Glomerular visceral epithelial cell (primary cell): ENCODE results near the gene GOLGA6B.
A peak's percentile ranks its signal among the peaks of the same experiment; 100 is the strongest.
"Not testable (repeated sequence)": the region's sequence is repeated elsewhere in the genome, so short reads cannot be mapped to it uniquely, and the experiment has no call there.

ENCODE experiments used
- DNase-seq: peaks from one replicate; pipeline ENCODE4 v3.0.0-alpha.2; 2016; ENCODE audit errors: extremely low spot score

The GOLGA6B gene, protein sequence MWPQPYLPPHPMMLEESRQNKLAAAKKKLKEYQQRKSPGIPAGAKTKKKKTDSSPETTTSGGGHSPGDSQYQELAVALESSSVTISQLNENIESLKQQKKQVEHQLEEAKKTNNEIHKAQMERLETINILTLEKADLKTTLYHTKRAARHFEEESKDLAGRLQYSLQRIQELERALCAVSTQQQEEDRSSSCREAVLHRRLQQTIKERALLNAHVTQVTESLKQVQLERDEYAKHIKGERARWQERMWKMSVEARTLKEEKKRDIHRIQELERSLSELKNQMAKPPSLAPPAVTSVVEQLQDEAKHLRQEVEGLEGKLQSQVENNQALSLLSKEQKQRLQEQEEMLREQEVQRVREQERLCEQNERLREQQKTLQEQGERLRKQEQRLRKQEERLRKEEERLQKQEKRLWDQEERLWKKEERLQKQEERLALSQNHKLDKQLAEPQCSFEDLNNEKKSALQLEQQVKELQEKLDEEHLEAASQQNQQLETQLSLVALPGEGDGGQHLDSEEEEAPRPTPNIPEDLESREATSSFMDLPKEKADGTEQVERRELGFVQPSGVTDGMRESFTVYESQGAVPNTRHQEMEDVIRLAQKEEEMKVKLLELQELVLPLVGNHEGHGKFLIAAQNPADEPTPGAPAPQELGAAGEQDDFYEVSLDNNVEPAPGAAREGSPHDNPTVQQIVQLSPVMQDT

DNA sequence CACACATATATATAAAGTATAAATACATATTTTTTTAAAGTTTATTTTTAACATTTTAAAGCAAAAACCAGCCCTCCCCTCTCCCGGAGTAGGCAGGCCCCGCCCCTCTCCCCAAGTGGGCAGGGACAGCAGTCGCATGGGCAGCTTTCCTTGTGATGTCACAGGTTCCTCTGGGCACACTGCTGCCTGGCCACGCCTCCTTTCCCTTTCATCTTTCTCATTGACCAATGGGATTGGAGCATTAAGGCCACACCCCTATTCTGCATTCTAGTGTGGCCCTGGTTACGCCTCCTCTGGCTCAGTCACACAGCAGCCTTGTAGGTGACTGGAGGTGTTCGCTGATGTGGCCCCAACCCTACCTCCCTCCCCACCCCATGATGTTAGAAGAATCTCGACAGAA lies at the start of gene GOLGA6B:
TSS of gene GOLGA6B (plus strand) at position 301 of the 400 bp plus-strand sequence. CDS start at position 342, 41 bp downstream.
- not testable (repeated sequence) for DNase-seq

DNA sequence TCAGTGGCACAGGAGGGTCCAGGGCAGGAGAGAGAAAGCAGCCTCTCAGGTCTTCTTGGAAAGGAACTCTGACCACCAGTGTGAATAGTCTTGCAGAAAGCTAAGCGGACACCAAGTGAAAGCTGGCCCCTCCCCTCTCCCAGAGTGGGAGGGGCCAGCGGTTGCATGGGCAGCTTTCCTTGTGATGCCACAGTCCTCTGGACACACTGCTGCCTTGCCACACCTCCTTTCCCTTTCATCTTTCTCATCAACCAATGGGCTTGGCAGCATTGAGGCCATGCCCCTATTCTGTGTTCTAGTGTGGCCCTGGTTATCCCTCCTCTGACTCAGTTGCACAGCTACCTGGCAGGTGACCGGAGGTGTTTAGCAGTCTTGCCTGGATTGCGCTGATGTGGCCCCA lies 49.7 kb upstream of the GOLGA6B start:
- DNase-seq: no peak

- not testable (repeated sequence) for DNase-seq
These were observed 46.4 kb upstream of the GOLGA6B start for GRCh38 chr15:72608084-72608483.

DNA sequence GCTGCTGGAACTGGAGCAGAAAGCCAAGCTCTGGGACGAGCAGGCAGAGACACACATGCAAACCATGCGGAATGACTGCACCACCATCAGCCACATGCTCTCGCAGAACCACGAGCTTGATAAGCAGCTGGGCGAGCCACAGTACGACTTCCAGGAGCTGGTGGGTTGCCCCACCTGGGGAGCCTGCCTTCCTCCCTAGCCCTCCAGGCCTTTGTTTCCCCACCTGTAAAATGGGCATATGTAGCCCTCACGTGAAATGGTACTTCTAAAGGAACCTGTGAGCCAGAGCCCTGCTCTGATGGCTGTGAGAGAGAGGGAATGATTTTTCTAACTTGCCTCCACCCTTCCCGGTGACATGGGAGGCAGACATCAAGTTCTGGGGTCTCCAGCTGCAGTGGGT lies 44.6 kb upstream of the GOLGA6B start:
- no peak for DNase-seq

DNA sequence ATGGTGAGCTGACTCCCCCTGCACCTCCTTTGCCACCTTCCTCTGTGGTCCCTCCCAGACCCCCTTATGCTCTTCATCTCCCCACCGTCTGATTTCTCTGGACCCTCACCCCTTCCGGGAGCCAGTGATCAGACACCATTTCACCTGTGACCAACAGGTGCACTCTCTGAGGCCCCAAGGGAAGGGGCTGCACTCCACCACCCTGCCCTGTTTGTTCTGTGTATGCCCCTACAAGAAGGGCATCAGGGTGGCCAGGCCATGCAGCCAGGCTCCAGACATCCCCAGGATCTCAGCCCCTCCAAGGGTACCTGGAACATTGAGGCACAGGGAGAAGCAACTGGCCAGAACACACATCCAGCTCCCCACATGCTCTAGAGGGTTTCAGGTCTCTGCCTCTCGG lies 42.2 kb upstream of the GOLGA6B start:
- DNase-seq: not testable (repeated sequence)

DNA sequence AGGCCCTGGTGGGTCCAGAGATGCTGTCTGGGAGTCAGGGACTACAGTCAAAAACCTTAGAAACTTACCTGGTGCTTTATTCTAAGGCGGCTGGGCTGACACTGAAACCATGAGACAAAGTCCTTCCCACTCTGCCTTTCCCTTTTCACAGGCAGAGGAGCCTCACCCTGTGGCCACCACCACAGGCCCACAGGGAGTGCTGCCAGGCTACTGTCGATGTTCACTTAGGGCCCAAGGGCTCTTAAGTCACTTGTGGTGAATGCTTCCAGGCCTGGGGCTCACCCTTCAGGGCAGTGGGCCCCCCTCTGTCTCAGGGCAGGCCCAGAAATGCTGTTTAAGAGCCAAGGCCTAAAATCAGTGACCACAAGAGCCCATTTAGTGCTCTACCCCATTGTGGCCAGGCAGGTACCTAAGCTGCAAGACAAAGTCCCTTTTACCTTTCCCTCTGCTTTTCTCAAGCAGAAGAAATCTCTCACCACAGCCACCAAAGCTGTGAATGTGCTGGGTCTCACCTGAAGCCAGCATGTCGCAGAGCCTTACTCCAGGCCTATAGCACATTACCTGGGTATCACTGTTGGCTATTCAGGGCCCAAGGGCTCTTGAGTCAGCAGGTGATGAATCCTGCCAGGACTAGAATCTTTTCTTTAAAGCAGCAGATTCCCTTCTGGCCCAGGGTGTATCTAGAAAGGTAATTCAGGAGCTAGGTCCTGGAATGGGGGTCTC lies 39.5 kb upstream of the GOLGA6B start:
- DNase-seq: no peak

- DNase-seq: not testable (repeated sequence)
These were observed 38.8 kb upstream of the GOLGA6B start for GRCh38 chr15:72615533-72616233.

- DNase-seq: no peak
These were observed 37.8 kb upstream of the GOLGA6B start for GRCh38 chr15:72616491-72617210.

GRCh38 chr15:72623854-72624253 lies 30.6 kb upstream of the GOLGA6B start:
- DNase-seq: not testable (repeated sequence)

- DNase-seq: not testable (repeated sequence)
These were observed 28.3 kb upstream of the GOLGA6B start for GRCh38 chr15:72626153-72626552.

DNA sequence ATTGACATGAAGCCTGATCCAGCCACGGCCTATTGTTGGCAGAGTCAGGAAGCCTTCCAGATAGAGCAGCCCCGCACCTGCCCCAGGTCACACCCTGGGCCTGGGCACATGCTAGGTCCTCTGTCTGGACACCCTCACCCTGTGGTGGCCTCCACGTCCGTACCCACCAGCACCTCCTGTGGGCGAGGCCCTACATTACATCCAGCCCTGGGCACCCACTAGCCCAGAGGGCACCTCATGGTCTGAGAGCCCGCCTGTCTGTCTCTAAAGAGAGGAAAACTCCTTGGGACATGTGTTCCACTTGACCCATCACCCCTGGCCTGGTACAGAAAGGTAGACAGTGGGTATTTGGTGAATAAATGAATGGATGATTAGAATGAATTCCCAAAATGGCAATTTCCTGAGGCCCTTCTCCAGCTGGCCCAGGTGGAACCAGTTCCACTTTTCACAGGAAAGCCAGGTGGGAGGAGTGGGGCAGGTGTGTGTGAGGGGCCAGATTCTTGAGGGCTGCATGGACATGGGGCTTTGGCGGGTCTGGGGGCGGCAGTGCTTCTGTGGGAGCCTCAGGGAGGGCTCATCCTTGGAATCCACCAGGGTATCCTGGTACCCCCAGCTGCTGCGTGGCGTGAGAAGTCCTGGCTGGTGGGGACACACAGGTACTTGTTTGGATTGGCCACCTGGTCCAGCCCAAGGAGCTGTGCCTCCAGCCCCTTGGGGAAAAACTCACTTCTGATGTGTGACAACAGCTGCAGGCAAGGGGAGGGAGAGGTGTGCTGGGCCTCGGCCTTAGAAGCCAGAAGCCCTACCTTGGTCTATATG lies 26.0 kb upstream of the GOLGA6B start:
- DNase-seq: not testable (repeated sequence)

DNA sequence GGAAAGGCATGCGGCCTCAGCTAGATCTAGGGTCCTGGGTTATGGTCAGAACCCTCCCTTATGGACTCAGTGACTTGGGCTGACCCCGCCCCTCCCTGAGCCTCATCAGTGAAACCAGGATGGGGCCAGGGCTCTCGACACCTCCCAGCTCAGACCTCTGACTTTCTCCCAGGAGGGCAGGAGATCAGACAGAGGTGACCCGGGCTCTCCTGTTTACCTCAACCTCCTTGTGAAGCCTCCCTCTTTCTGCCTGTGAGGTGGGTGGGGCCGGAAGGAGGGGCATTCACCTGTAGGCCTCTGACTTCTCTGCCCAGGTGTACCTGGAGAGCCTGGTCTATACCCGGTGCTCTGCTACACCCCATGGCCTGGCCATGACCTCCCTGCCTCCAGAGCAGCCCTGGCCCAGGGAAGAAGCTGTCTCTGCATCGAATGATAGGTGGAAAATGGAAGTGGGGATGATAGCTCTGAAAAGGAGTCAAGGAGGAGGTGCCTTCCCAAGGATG lies 25.4 kb upstream of the GOLGA6B start:
- not testable (repeated sequence) for DNase-seq

DNA sequence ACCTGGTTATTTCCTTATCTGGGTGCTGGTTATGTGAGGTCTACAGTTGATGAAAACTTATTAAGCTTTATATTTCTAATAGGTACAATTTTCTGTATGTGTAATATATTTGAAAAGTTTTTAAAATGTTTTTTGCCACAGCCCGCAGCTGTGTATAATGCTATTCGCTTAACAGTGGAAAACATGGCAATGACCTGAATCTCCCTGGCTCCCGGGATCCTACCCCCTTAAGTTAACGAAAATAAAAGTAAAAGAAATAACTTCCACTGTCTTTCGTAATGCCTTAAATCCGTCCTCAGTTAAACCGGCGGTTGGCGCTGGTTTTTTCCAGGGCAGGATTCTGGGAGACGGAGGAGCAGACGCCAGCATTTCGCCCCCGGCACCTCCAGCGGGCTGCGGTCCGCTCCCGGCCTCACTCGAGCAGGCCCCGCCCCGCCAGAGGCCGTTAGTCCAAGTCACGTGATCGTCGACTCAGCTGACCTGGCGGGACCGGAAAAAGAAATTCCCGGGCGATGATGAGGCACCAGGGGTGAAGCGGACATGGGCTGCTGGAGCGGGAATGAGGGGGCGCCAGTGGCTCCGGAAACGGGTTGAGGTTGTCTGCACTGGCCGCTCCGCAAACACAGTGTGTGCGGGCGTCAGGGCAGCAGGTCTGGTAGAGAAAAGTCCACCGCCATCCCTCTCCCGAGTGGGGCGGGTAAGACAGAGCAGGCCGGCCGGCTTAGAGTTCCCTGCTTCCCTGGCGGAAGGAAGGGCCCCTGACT lies 17.8 kb upstream of the GOLGA6B start:
- peak; percentile 77 for DNase-seq

DNA sequence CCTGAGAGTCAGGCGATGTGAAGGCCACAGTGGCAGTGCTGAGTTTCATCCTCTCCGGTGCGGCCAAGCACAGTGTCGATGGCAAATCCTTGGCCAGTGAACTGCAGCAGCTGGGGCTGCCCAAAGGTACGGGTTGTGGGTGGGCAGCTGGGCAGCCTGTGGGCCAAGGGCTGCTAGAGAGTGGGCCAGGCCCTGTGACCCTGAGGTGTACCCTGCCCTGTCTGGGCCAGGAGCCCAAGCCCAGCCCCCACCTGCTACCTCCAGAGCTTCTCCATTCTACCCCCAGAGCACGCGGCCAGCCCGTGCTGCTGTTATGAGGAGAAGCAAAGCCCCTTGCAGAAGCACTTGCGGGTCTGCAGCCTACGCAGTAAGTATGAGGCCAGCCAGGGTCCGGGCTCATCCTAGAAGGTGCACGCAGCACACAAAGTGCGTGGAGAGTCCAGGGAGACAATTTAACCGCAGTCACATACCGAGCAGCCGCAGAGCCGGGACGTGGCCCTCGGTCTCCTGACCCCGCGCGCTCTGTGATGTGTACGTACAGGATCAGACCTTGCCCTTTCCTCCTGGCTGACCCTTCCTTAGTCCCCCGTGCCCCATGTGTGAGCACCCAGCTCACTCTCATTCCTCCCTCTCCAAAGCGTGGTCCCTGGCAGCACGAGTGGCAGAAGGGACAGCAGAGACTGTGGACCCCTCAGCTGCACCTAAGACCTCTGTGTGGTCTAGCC lies 14.6 kb upstream of the GOLGA6B start:
- not testable (repeated sequence) for DNase-seq

DNA sequence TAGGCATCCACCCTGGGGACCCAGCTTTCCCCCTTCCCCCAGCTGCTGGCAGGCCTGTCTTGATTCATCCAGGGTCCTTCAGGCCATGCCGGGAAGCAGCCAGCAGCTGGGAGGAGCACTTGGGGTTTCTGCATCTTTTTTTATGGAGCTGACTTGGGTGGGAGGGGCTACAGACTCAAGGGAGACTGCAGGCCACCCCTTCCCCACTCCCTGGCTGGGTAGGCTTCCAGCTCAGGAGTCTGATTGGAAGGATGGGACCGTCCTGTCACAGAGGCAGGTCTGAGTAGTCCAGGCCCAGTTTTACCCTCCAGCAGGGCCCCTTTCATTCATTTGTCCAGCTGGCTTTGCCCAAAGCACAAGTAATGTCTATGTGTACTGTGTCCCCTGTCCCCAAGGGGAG lies 12.2 kb upstream of the GOLGA6B start:
- DNase-seq: not testable (repeated sequence)

- not testable (repeated sequence) for DNase-seq
These were observed 5.8 kb upstream of the GOLGA6B start for GRCh38 chr15:72648631-72649253.

- not testable (repeated sequence) for DNase-seq
These were observed 1.5 kb downstream of the GOLGA6B start for GRCh38 chr15:72656014-72656413.

GRCh38 chr15:72661081-72661480 lies 6.6 kb downstream of the GOLGA6B start:
- not testable (repeated sequence) for DNase-seq
